Activated T-cell treated with anti-CD3 and anti-CD28 coated beads, Interleukin-2, amount 50 U/mL, for 72 hours (primary cell): Measurements from ENCODE around the gene STARD3. TPM values are rescaled to one million over a fixed set of nuclear protein-coding genes. Genes with fewer than 3 reads are reported as not detected.
A peak's percentile ranks its signal among the peaks of the same experiment; 100 is the strongest.
"Not testable (repeated sequence)": the region's sequence is repeated elsewhere in the genome, so short reads cannot be mapped to it uniquely, and the experiment has no call there.

ENCODE experiments used
- ATAC-seq, 2 donors: fragments of 150-1000 bp; cut with Tn5 transposase; replicated peaks in 1 of 2; 2 replicates each; pipeline ENCODE4 v1.10.0; 2021; ENCODE audit warnings: moderate library complexity in 2 of 2, mild to moderate bottlenecking in 1 of 2
- DNase-seq, 2 donors: peaks; one replicate each; pipeline ENCODE4 v3.0.0; 2021 to 2022; ENCODE audit warnings: mixed read lengths in 1 of 2
- H3K27ac Mint-ChIP-seq: one replicate; pipeline ENCODE4 v1.8.0; 2022; ENCODE audit warnings: mild to moderate bottlenecking, moderate library complexity, mixed read lengths
- H3K27me3 Mint-ChIP-seq: one replicate; pipeline ENCODE4 v1.8.0; 2022; ENCODE audit warnings: low read depth, mixed read lengths
- H3K36me3 Mint-ChIP-seq, 2 donors: one replicate each; pipeline ENCODE4 v1.8.0; 2022; ENCODE audit warnings: mixed read lengths in 2 of 2, mild to moderate bottlenecking in 1 of 2; ENCODE audit not compliant: insufficient read depth in 2 of 2
- H3K4me1 Mint-ChIP-seq: one replicate; pipeline ENCODE4 v1.8.0; 2022; ENCODE audit warnings: low read depth, mixed read lengths
- H3K4me3 Mint-ChIP-seq, 2 donors: one replicate each; pipeline ENCODE4 v1.8.0; 2022; ENCODE audit warnings: mild to moderate bottlenecking in 2 of 2, mixed read lengths in 2 of 2, moderate library complexity in 2 of 2
- H3K9me3 Mint-ChIP-seq, 2 donors: one replicate each; pipeline ENCODE4 v1.8.0; 2022; ENCODE audit warnings: mixed read lengths in 2 of 2
- total RNA-seq, 2 donors: library from RNA; stranded (reverse); gene quantifications; one replicate each; pipeline ENCODE4 v1.2.3, GENCODE V29; 2022

The STARD3 gene
- total RNA-seq = 10 to 100 TPM; 63.5 to 65.1 TPM

DNA sequence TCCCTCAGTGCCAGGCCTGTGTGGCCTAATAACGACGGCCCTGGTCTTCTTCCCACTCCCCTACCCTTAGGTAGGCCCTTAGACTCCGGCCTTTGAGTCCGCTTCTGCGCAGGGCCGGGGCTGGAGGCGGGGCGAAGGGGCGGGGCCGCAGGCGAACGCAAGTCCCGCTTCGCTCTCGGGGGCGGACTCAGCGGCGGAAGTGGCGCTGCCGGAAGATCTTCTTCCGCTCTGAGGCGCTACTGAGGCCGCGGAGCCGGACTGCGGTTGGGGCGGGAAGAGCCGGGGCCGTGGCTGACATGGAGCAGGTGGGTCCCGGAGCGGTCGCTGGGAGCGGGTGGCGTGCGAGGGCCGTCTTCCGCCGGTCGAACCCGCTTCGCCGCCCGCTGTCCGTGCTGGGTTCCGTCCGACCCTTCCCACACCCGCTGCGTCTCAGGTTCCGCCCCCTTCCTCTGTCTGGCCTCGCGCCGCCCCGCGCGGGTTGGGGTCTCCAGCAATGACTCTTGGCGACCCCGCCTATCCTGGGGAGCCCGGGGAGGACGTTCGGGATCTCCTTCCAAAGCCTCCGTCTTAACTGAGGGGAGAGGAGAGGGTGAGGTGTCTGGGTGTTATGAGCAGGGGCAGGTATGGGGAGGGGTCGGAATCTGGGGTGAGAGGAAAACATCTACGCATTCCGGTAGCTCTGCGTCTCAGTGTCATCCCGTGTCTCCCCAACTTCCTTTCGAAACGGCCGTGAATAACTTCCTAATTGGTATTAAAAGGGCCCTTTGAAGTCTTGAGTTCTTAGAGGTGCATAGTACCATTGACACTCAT, at the start of gene STARD3:
Gene STARD3 (plus strand): TSS at position 218 of the 810 bp plus-strand sequence. CDS start 16,388 bp downstream, outside the sequence.
- Mint-ChIP-seq H3K4me1 (peaks cover 42% of the 10 kb centered on the region), H3K36me3 (no peaks in the 10 kb centered on the region), H3K27me3 (peaks cover 1% of the 10 kb centered on the region), H3K9me3 (no peaks in the 10 kb centered on the region), H3K4me3 (peak within 1 kb of the TSS; percentile 88 to 92), H3K27ac (peak within 1 kb of the TSS; percentile 69)
- DNase-seq = peak; percentile 93 to 95
- peak; percentile 94 for ATAC-seq

GRCh38 chr17:39590180-39590579, 46.8 kb upstream of the STARD3 start:
- not testable (repeated sequence) for H3K9me3 Mint-ChIP-seq, ATAC-seq

GRCh38 chr17:39591958-39592954, 44.7 kb upstream of the STARD3 start:
- no peak overlapping the region for H3K27ac Mint-ChIP-seq
- ATAC-seq (no peak), DNase-seq (no peak)
- H3K9me3 Mint-ChIP-seq = peaks cover 0 to 2% of the 10 kb centered on the region in 2 donors
- H3K36me3 Mint-ChIP-seq = peaks cover 0 to 1% of the 10 kb centered on the region in 2 donors
- no peaks in the 10 kb centered on the region for H3K4me1 Mint-ChIP-seq
- H3K4me3 Mint-ChIP-seq = no peak overlapping the region
- peaks cover 59% of the 10 kb centered on the region for H3K27me3 Mint-ChIP-seq

More at GRCh38 chr17:39590180-39590579, 46.8 kb upstream of the STARD3 start:
- DNase-seq, H3K4me1 Mint-ChIP-seq, H3K36me3 Mint-ChIP-seq, H3K4me3 Mint-ChIP-seq, H3K27ac Mint-ChIP-seq: not testable (repeated sequence)
- peaks cover 38% of the 10 kb centered on the region for H3K27me3 Mint-ChIP-seq

- peaks cover 70% of the 10 kb centered on the region for H3K27me3 Mint-ChIP-seq
- ATAC-seq (no peak), DNase-seq (no peak)
- peaks cover 0 to 2% of the 10 kb centered on the region in 2 donors for H3K9me3 Mint-ChIP-seq
- H3K4me3 Mint-ChIP-seq = no peak overlapping the region
- peaks cover 0 to 1% of the 10 kb centered on the region in 2 donors for H3K36me3 Mint-ChIP-seq
- peaks cover 8% of the 10 kb centered on the region for H3K4me1 Mint-ChIP-seq
- H3K27ac Mint-ChIP-seq = no peak overlapping the region
Measured at GRCh38 chr17:39593371-39593770, 43.6 kb upstream of the STARD3 start.

- Mint-ChIP-seq H3K36me3 (peaks cover 0 to 1% of the 10 kb centered on the region in 2 donors), H3K4me3 (no peak overlapping the region), H3K27me3 (peaks cover 89% of the 10 kb centered on the region), H3K27ac (no peak overlapping the region), H3K4me1 (peaks cover 18% of the 10 kb centered on the region), H3K9me3 (peaks cover 0 to 2% of the 10 kb centered on the region in 2 donors)
- no peak for ATAC-seq
- DNase-seq = no peak
Measured at GRCh38 chr17:39595294-39595693, 41.6 kb upstream of the STARD3 start.

GRCh38 chr17:39595928-39596510, 40.9 kb upstream of the STARD3 start:
- Mint-ChIP-seq H3K4me3 (no peak overlapping the region), H3K27me3 (peaks cover 96% of the 10 kb centered on the region), H3K27ac (no peak overlapping the region), H3K4me1 (peaks cover 21% of the 10 kb centered on the region), H3K36me3 (peaks cover 0 to 1% of the 10 kb centered on the region in 2 donors), H3K9me3 (peaks cover 0 to 2% of the 10 kb centered on the region in 2 donors)
- ATAC-seq = no peak
- DNase-seq = no peak

- no peak for DNase-seq
- Mint-ChIP-seq H3K27me3 (peaks cover 97% of the 10 kb centered on the region), H3K27ac (no peak overlapping the region), H3K4me1 (peaks cover 26% of the 10 kb centered on the region), H3K9me3 (peaks cover 0 to 2% of the 10 kb centered on the region in 2 donors), H3K4me3 (no peak overlapping the region), H3K36me3 (peaks cover 0 to 1% of the 10 kb centered on the region in 2 donors)
- no peak for ATAC-seq
Measured at GRCh38 chr17:39596543-39597267, 40.2 kb upstream of the STARD3 start.

- ATAC-seq (peak in 1 of 2 donors; percentile 44), DNase-seq (no peak)
- H3K4me1 Mint-ChIP-seq = peaks cover 26% of the 10 kb centered on the region
- H3K4me3 Mint-ChIP-seq = peak overlapping the region in 1 of 2 donors; percentile 23
- peaks cover 0 to under 1% of the 10 kb centered on the region in 2 donors for H3K9me3 Mint-ChIP-seq
- no peaks in the 10 kb centered on the region for H3K36me3 Mint-ChIP-seq
- peaks cover 99% of the 10 kb centered on the region for H3K27me3 Mint-ChIP-seq
- H3K27ac Mint-ChIP-seq = no peak overlapping the region
Measured at GRCh38 chr17:39597372-39598046, 39.4 kb upstream of the STARD3 start.

DNA sequence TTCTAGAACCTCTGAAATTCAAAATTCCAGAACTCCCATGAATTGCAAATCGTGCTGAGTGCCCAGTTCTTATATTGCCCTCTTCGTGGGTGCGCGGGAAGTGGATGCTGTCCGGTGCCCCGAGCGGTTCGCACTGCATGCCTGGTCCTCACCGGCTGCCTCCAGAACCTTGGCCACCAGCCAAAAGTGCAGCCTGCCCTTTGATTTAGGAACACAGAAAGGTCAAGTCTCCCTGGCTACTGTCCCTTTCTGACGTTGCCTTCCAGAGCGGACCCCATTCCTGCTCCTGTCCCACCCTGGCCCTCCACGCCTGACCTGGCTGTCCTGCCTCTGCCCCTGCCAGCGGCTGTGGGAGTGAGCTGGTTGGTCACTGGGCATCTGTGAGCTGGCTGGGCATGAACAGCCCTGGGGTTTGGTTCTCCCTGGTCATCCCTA, 38.9 kb upstream of the STARD3 start:
- Mint-ChIP-seq H3K36me3 (no peaks in the 10 kb centered on the region), H3K27ac (no peak overlapping the region), H3K9me3 (no peaks in the 10 kb centered on the region), H3K27me3 (peaks cover 99% of the 10 kb centered on the region), H3K4me3 (peak overlapping the region; percentile 18 to 57), H3K4me1 (peaks cover 28% of the 10 kb centered on the region)
- ATAC-seq = no peak
- DNase-seq = no peak

DNA sequence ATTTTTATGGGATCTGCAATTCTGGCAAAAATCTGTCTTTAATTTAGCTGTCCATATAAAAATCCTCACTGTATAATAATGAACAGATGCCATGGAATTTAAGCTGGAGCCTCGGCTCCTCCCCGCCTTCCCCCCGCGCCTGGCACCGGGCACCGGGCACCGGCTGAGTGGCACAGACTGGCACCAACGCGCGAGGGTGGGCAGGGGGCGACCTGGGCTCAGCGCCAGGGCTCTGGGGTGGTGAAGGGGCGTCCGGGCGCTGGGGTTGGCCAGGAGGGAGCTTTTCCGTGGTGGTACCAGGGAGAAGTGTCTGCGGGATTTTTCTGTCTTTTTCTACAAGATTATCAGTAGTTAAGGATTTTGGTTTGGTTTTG, 38.3 kb upstream of the STARD3 start:
- H3K9me3 Mint-ChIP-seq = no peaks in the 10 kb centered on the region
- peaks cover 34% of the 10 kb centered on the region for H3K4me1 Mint-ChIP-seq
- H3K4me3 Mint-ChIP-seq = peak overlapping the region; percentile 45 to 57
- DNase-seq = no peak
- H3K36me3 Mint-ChIP-seq = no peaks in the 10 kb centered on the region
- no peak for ATAC-seq
- no peak overlapping the region for H3K27ac Mint-ChIP-seq
- H3K27me3 Mint-ChIP-seq = peaks cover 99% of the 10 kb centered on the region

DNA sequence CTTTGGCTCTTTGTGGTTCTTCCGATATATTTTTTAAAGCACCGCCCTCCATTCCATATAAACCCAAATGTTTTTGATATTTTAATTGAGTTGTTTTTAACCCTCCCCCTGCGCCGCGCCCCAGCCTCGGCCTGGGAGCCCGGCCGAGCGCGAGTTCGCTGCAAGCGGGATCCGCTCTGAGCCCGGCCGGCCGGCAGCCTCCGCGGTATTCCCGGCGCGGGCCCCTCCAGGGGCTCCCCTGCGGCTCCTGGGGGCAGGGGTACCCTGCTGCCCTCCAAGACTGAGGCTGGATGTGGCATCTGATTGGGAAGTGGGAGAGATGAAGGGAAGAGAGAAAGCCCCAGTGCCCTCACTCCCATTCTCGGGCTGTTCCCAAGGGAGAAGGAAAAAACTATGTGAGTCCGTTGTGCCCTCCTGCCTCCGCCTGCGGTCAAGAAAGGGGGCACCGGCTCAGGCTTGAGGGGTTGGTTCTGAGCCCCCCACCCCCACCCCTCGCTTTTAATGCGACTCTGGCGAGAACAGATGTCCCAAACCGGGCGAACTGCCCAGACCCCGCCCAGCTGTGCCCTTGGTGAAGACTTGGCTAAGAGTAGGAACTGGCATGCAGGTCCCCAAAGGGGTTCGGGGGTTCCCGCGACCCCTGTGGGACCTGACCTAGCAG, 37.8 kb upstream of the STARD3 start:
- Mint-ChIP-seq H3K27ac (no peak overlapping the region), H3K4me1 (peaks cover 36% of the 10 kb centered on the region), H3K9me3 (no peaks in the 10 kb centered on the region), H3K4me3 (peak overlapping the region; percentile 45 to 57), H3K36me3 (no peaks in the 10 kb centered on the region), H3K27me3 (peaks cover 97% of the 10 kb centered on the region)
- ATAC-seq (no peak), DNase-seq (no peak)
